NCI-H1105 (cell line): ENCODE measurements around the gene EIF3I.
A peak's percentile ranks its signal among the peaks of the same experiment; 100 is the strongest.

Experiments
- DNase-seq: peaks from one replicate; lab custom pipeline; 2025; lab: John Stamatoyannopoulos, UW

EIF3I gene

DNA sequence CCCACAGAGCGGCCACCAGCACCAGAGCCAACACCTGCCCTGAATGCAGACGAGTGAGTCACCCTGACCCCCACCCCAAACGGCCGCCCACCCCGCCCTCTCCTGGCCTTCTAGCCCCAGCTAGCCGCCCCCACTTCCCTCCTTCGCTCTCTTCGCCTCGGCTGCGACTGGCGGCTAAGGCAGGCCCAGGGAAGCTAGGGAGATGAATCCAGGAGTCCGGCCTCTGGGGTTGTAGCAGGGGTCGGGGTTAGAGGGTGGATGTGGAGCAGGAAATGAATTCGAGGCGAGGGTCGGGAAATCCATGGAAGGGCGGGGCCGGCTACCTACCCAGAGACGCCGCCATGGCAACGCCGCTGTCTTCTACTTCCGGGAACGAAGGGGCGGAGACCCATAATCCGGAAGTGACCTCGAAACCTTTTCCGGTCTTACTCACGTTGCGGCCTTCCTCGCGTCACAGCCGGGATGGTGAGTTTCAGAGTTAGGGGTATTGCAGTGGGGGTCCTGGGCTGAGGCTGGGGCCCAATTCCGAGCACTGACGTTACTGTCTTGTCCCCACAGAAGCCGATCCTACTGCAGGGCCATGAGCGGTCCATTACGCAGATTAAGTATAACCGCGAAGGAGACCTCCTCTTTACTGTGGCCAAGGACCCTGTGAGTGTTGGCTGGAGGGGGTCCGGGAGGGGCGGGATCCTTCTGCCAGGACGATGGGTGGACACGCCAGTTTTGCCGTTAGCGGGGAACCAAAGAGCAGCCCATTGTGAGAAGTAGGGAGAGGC is at the start of gene EIF3I, which contains the start of gene TMEM234:
Gene EIF3I (plus strand): TSS at position 428 of the 776 bp plus-strand sequence. CDS start 35 bp downstream, at position 463.
Gene TMEM234 (minus strand): TSS at position 374 of the 776 bp plus-strand sequence. CDS start 31 bp downstream, at position 343.
- peak; percentile 94 for DNase-seq

DNA sequence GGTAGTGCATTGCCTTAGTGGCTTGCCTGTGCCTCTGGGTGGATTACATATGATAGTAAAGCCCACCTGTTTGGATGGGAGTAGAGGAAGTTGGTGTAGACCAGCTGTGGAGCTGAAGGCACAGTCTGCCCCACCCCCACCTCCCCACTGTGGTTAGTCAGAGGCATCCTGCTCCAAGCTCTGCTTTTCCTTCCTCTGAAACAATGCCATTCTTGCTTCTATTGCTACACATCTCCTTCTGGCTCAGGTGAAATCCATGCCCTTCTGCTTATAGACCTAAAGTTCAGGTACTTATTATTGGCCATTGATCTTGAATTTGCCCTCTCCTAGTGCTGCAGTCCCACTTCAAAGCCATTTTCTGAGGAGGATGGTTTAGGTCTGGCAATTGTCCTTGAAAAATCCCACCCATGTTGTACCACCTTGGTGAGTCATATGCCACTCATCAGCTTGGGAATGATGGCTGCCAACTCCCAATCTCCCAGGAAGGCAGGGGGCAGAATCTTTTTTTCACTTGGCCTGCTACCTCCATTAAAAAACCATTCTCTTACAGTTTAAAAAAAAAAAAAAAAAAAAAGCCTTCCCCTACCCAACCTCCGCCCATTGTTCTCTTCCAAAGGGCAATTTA is 49.5 kb upstream of the EIF3I start:
- no peak for DNase-seq

GRCh38 chr1:32178380-32179192 is 43.6 kb upstream of the EIF3I start:
- no peak for DNase-seq

DNA sequence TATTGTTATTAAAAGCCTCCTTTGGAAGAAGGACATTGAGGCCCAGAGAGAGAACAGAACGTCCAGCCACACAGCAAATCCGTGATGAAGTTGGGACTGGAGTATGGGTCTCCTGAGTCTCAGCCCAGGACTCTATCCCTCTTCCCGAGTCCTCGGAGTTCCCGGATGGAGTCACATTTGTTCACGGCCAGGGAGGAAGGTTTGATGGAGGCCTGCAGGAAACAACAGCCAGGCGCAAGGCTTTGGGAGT is 43.1 kb upstream of the EIF3I start:
- DNase-seq, result peak; percentile 58

DNA sequence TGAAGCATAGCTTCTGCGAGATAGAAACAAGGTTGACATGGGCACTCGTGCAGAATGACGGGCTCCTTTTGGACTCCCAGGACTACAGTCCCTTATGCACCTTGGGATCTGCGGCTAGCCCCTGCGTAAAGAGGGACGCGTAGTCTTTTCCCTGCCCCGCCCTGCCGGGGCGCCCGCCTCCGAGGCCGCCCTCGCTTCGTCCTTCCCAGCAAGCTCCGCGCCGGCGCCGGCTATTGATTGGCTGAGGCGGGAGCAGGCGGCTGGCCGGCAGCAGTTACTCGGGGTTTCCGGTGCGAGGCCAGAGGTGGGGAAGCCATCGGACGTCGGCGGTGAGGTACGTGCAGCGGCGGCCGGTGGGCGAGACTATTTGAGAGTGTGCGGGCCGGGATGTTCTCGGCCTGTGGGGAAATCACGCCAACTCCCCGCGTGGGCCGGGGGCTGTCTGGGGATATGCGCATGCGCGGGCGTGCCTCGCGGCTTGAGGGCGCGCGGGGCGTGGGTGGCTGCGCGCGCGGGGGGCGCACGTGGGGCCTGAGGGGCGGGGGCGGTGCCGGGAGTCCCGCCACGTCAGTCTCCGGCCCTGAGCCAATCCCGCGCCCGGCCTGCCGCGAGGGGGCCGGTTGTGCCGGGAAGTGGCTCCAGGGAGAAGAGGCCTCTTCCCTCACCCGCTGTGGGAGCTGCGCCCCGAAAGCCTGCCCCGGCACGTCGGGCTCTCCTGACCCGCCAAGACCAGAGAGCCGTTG is 42.6 kb upstream of the EIF3I start, which contains the start of gene TXLNA:
Gene TXLNA (plus strand): TSS at position 233 of the 743 bp plus-strand sequence. CDS start 671 bp downstream, outside the sequence.
- DNase-seq, result peak; percentile 94

DNA sequence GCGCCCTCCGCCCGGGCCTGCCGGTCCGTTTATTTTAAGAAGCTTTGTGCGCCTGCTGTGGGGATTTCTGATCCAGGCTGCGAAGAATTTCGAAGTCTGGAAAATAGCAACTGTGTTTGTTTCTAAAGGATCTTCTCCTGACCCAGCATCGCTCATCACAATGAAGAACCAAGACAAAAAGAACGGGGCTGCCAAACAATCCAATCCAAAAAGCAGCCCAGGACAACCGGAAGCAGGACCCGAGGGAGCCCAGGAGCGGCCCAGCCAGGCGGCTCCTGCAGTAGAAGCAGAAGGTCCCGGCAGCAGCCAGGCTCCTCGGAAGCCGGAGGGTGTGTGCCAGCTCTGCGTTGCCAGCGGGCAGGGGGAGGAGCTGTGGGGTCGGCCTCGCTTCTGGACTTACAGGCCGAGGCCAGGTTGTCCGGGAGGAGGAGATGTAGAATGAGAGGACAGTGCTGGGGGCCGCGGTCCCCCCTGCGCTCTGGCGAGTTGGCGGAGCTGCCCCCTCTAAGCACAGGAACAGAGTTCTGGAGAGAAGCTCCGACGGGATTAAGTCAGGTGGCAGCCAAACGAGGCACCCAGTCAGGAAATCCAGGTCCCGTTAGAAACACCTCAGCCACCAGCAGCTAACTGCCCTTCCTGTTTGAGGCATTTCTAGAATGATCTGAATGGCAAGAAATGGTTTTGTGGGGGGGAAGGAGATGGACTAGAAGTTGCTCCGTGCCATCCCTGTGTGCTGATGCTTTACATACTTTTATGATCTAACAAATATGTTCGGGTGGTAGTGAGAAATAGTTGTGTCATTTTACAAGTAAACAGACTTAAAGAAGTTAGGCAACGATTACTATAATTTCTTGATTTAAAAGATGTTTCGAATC is 41.8 kb upstream of the EIF3I start:
- no peak for DNase-seq

- no peak for DNase-seq
Observed at GRCh38 chr1:32181065-32181464, 41.1 kb upstream of the EIF3I start.

DNA sequence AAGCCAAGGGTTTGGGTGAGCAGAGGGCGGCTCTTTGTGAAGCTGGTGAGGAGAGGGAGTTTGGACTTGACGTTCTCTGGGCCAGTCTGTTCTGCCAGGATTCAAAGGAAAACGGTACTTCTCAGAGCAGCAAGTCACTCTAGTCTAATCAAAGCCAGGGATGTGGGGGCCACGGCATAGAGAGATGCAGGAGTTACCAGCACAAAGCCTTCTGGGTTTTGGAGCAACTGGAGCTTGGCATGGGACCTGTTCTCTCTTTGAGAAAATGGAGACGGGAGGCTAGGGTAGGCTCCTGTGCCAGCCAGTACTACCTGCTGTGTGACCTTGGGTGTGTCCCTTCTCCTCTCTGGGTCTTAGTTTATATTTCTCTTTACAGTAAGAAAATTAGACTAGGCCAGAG is 40.6 kb upstream of the EIF3I start:
- DNase-seq, result no peak

DNA sequence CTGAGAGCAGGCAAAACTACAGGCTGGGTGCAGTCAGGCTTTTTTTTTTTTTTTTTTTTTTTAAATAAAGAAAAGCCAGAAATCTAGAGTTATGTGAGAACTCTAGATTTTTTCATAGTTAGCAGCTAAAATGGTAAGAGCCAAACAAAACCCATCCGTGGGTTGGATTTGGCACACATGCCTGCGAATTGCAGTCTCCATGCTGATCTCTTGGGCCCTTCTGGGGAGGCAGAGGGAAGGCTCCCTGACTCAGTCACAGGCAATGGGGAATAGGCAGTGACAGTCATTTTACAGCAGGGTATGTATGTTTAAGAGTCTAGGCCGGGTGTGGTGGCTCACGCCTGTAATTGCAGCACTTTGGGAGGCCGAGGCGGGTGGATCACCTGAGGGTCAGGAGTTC is 40.1 kb upstream of the EIF3I start:
- DNase-seq, result no peak

DNA sequence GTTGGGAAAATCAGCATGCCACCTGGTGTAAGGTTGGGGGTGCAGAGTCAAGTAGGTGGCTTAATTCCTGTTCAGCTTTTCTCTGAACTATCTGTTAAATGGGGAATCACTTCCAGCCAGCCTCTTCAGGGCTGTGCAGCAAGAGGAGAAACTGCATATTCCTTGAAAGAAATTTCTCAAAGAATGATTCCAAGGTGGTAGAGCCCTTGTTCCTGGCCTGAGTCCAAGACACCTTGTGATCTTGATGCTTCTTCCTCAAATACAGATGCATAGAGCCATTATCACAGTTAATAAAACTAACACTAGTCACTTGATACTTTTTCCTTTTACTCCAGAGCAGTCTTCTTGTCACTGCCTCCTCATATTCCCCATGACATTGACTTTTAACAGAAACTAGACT is 37.6 kb upstream of the EIF3I start:
- DNase-seq, result no peak

DNA sequence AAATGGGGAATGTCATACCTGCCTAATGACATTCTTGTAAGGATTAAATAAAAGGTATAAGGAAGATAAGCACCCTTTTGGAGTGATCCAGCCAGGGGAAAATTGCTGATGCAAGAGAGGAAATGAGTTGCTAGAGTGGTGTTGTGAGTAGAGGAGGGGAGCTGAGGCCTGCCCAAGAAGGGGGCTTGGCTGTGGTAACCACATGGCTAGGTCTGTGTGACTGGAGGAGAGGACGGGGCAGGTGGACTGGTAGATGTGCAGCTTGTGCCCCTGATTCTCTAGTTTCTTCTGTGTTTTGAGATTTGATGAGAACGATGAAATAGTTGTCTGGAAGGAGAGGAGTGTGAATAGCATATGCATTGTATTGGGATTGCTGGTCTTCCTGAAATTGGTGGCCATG is 36.1 kb upstream of the EIF3I start:
- no peak for DNase-seq

GRCh38 chr1:32186491-32186890 is 35.7 kb upstream of the EIF3I start:
- DNase-seq, result no peak

- DNase-seq, result no peak
Observed at GRCh38 chr1:32187850-32188249, 34.4 kb upstream of the EIF3I start.

DNA sequence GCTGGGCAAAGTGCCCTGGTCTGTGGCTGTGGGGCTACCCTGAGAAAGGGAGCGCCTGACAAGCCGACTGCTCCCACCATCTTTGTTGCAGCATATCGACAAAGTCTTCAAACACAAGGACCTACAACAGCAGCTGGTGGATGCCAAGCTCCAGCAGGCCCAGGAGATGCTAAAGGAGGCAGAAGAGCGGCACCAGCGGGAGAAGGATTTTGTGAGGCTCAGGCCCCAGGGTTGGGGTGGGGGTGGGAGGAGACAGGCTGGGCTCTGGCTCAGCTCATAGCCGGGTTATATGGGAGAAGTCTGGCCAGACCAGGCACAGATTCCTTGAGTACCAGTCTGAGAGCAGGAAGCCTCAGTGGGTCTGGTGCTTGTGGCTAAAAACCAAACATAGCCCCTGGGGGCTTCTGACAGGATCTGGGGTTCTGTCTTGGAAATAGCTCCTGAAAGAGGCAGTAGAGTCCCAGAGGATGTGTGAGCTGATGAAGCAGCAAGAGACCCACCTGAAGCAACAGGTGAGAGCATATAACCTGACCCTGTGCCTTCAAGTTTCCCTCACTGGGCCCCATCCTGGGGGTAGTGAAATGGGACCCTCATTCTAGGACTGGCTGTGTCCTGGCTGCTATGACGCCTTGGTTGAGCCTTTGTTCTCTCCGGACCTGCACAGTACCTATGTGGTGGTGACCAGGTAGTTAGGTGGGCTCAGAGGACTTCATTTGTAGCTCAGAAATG is 29.8 kb upstream of the EIF3I start:
- DNase-seq, result no peak

DNA sequence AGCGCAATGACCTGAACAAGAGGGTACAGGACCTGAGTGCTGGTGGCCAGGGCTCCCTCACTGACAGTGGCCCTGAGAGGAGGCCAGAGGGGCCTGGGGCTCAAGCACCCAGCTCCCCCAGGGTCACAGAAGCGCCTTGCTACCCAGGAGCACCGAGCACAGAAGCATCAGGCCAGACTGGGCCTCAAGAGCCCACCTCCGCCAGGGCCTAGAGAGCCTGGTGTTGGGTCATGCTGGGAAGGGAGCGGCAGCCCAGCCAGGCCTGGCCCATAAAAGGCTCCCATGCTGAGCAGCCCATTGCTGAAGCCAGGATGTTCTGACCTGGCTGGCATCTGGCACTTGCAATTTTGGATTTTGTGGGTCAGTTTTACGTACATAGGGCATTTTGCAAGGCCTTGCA is 27.2 kb upstream of the EIF3I start:
- DNase-seq, result no peak

DNA sequence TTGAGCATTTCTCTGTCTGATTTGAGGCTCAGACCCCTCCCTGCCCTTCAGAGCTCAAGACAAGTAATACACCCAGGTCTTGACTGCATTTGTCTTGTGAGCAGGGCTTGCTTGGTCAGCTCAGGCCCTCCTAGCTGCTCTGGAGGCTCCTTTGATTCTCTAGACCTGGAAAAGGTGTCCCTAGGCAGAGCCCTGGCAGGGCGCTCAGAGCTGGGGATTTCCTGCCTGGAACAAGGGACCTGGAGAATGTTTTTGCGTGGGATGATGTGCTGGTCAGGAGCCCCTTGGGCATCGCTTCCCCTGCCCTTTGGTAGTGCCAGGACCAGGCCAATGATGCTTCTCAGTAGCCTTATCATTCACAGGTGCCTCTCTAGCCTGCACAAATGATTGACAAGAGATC is 26.7 kb upstream of the EIF3I start:
- DNase-seq, result no peak

GRCh38 chr1:32195972-32196823 is 26.0 kb upstream of the EIF3I start:
- no peak for DNase-seq

DNA sequence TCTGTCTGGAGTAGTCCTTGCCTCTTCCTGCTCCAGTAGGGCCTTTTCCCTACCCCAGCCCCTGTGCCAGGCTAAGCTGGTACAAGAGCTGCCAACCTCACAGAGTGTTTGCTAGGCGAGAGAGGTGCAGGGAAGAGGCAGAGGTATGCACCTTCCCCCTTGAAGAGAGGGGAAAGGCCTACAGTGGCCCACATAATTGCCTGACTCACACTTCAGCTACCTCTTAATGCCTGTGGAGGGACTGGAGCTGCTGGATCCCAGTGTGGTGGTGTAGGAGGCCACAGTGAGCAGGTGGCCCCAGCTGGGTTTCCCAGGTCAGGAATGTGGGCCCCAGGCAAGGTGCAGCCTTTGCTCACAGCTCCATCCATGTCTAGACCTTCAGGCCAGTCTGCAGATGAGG is 25.1 kb upstream of the EIF3I start:
- DNase-seq, result no peak

- DNase-seq, result no peak
Observed at GRCh38 chr1:32197837-32198236, 24.4 kb upstream of the EIF3I start.
